Chondrocyte (in vitro differentiated cells): ENCODE results near the gene TMEM240. TPM values are rescaled to one million over a fixed set of nuclear protein-coding genes. Genes with fewer than 3 reads are reported as not detected.

Source experiments
- DNase-seq: peaks from one replicate; pipeline ENCODE4 v3.0.0; 2021; ENCODE audit warnings: mixed read lengths, low spot score
- H3K27ac Mint-ChIP-seq: one replicate; pipeline ENCODE4 v1.8.0; 2021; ENCODE audit warnings: mild to moderate bottlenecking, moderate library complexity, mixed read lengths; ENCODE audit not compliant: unreplicated experiment
- H3K27me3 Mint-ChIP-seq: 2 replicates; pipeline ENCODE4 v1.8.0; 2021; ENCODE audit warnings: low read depth, mixed read lengths
- H3K36me3 Mint-ChIP-seq: 2 replicates; pipeline ENCODE4 v1.8.0; 2021; ENCODE audit warnings: low read depth, mixed read lengths
- H3K4me1 Mint-ChIP-seq: 2 replicates; pipeline ENCODE4 v1.8.0; 2021; ENCODE audit warnings: low read depth, mild to moderate bottlenecking, mixed read lengths
- H3K4me3 Mint-ChIP-seq: one replicate; pipeline ENCODE4 v1.8.0; 2021; ENCODE audit warnings: mild to moderate bottlenecking, moderate library complexity, mixed read lengths; ENCODE audit not compliant: unreplicated experiment
- H3K9me3 Mint-ChIP-seq: 2 replicates; pipeline ENCODE4 v1.8.0; 2021; ENCODE audit warnings: low read depth, mixed read lengths
- total RNA-seq: library from RNA; stranded (reverse); gene quantifications from 3 replicates; pipeline ENCODE4 v1.2.1, GENCODE V29; 2021
- TF ChIP-seq, protein P1 (sequence below): fragments of 200-600 bp; sonication (generic); IDR thresholded peaks from 2 replicates; pipeline ENCODE4 v1.5.0; 2021; ENCODE audit warnings: antibody characterized with exemption, mild to moderate bottlenecking, moderate library complexity

TMEM240 gene
- total RNA-seq, 1 donor from 2014 or later: 6.1 TPM

DNA sequence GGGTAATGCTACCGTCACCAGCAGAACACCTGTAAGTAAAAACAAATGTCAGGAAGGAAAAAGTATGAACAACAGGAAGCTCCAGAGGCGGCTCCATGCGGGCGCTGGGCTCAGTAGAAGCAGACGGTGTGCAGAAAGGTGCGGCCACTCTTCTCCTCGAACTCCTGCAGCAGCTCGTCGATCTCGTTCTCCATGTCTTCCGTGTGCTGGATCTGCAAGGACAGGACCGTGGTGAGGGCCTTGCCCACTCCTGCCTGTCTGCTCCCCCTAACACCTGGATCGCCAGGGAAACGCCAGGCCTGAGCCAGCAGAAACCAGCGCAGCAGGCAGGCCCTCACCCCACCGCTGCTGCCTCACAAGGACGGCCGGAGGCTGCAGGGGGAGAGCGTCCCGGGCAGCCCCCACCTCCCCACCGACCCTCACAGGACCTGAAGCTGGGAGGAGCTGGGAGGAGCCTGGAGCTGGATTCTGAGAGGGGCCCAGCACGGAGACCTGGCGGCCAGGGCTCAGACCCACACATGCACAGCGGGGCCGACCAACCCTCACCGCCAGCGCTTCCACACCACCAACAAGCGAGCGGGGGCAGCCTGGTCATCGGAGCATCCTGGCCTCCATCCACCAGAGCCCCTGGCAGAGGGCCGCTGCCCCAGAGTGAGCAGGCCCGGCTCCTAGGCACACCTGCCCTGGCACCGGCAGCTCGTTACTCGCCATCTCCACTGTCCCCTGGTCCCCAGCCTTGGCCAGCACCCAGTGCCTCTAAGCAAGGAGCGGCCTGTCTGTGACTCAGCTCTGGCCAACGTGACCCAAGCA, 1.7 kb upstream of the TMEM240 start:
- Mint-ChIP-seq H3K9me3 (no peaks in the 10 kb centered on the region), H3K27me3 (no peaks in the 10 kb centered on the region), H3K4me3 (no peak overlapping the region), H3K4me1 (peaks cover 7% of the 10 kb centered on the region), H3K36me3 (peaks cover 5% of the 10 kb centered on the region), H3K27ac (no peak overlapping the region)
- DNase-seq: no peak
- TF ChIP-seq, protein P1, sequence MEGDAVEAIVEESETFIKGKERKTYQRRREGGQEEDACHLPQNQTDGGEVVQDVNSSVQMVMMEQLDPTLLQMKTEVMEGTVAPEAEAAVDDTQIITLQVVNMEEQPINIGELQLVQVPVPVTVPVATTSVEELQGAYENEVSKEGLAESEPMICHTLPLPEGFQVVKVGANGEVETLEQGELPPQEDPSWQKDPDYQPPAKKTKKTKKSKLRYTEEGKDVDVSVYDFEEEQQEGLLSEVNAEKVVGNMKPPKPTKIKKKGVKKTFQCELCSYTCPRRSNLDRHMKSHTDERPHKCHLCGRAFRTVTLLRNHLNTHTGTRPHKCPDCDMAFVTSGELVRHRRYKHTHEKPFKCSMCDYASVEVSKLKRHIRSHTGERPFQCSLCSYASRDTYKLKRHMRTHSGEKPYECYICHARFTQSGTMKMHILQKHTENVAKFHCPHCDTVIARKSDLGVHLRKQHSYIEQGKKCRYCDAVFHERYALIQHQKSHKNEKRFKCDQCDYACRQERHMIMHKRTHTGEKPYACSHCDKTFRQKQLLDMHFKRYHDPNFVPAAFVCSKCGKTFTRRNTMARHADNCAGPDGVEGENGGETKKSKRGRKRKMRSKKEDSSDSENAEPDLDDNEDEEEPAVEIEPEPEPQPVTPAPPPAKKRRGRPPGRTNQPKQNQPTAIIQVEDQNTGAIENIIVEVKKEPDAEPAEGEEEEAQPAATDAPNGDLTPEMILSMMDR: no peak

DNA sequence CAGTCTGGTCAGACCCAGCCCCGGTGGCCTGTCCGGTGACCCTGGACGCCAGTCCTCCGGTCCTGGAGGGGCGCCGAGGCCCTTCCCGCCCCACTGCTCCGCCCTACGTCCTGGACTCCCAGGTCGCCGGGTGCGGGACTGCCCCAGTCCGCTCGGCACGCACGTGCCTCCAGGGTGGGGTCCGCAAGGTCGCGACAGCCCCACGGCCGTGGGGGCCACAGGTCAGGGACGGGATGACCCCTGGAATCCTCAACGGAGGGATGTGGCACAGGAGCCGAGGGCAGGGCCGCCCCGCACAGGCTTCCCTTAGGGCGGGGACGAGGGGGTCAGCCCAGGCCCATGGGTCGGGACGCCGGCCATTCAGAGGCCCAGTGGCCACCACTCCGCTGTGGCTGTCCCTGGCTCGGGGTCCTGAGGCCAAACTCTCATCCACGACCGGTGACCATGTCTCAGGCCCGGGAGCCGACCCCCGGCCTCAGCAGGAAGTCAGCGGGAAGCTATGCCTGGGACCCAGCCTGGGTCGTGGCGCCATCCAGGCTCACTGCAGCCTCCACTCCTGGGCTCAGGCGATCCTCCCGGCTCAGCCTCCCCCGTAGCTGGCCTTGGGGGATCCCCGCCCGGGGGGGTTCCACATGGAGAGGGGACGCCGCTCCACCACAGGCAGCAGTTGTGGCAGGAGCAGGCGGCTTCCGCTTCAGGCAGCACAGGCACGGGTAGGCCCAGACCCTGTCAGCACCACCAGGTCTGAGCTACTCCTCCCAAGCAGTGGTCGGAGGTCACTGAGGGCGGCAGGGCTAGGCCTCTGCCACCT, 599 bp upstream of the TMEM240 start:
- no peaks in the 10 kb centered on the region for H3K27me3 Mint-ChIP-seq

DNA sequence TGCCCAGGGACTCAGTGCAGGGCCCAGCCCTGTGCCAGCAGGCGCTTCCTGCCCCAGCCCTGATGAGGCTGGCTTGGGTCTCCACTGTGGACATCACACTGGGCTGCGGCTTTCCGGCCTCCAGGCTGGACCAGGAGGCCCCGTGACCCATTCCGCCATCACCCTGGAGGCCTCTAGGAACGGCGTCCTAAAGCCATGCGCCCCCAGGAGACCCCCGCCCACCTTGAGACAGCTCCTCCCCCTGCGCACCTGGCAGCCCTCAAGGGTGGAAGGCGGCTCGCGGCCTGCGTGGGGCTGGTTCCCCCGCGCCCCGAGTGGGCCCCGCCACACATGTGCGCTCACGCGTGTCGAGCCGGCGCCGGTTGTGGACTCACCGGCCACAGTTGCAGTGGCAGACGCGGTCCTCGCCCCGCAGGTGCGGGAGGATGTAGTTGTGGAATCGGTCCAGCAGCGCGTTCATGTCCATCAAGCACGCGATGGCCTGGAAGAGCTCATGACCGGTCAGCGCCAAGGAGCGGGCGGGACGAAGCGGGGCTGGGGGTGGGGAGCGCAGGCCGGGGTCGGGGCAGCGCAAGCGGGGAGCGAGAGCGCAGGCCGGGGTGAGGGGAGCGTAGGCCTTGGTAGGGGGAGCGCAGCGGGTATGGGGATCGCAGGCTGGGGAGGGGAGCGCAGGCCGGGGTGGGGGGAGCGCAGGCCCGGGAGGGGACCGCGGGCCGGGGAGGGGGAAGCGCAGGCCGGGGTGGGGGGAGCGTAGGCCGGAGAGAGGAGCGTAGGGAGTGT, 924 bp downstream of the TMEM240 start:
- Mint-ChIP-seq H3K4me1 (peaks cover 7% of the 10 kb centered on the region), H3K4me3 (peak overlapping the region; percentile 72), H3K36me3 (peaks cover 5% of the 10 kb centered on the region), H3K27ac (no peak overlapping the region), H3K9me3 (no peaks in the 10 kb centered on the region), H3K27me3 (no peaks in the 10 kb centered on the region)
- no peak for DNase-seq
- TF ChIP-seq, protein P1: no peak

More for the DNA sequence above, 599 bp upstream of the TMEM240 start:
- H3K4me3 Mint-ChIP-seq: peak overlapping the region; percentile 53
- H3K36me3 Mint-ChIP-seq: peaks cover 5% of the 10 kb centered on the region
- no peak overlapping the region for H3K27ac Mint-ChIP-seq
- peaks cover 7% of the 10 kb centered on the region for H3K4me1 Mint-ChIP-seq
- no peaks in the 10 kb centered on the region for H3K9me3 Mint-ChIP-seq
- no peak for DNase-seq
- TF ChIP-seq, protein P1: no peak

DNA sequence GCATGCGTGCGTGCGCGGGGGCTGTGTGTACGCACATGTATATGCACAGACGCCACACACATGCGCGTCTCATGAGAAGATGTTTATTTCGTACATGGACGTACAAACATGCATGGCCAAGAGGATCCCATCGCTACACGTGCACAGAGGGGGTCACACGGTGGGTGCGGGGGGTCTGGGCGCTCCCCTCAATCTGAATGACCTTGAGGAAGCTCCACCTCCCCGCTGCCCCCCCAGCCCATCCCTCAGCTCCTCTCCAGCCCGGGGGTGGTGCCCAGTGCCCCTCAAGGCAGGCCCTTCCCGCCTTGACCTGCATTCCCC, 1.5 kb downstream of the TMEM240 start:
- no peak for DNase-seq
- no peak overlapping the region for H3K27ac Mint-ChIP-seq
- H3K4me1 Mint-ChIP-seq: peaks cover 7% of the 10 kb centered on the region
- TF ChIP-seq, protein P1: no peak
- peaks cover 5% of the 10 kb centered on the region for H3K36me3 Mint-ChIP-seq
- H3K27me3 Mint-ChIP-seq: no peaks in the 10 kb centered on the region
- H3K4me3 Mint-ChIP-seq: peak overlapping the region; percentile 72
- no peaks in the 10 kb centered on the region for H3K9me3 Mint-ChIP-seq

GRCh38 chr1:1538334-1538733, 2.1 kb downstream of the TMEM240 start:
- no peak for DNase-seq
- H3K4me3 Mint-ChIP-seq: no peak overlapping the region
- no peaks in the 10 kb centered on the region for H3K9me3 Mint-ChIP-seq
- TF ChIP-seq, protein P1: no peak
- H3K36me3 Mint-ChIP-seq: peaks cover 5% of the 10 kb centered on the region
- peaks cover 7% of the 10 kb centered on the region for H3K4me1 Mint-ChIP-seq
- no peaks in the 10 kb centered on the region for H3K27me3 Mint-ChIP-seq
- H3K27ac Mint-ChIP-seq: no peak overlapping the region
